Uterus (tissue), 2 donors: ENCODE results near the gene SCN1B.

Experiments
- CTCF ChIP-seq, 4 experiments: fragments of 200-600 bp in 2 of 4; fragments of 450-650 bp in 2 of 4; sonication (generic) in 2 of 4; IDR thresholded peaks; one replicate each; pipeline ENCODE4 v1.5.1; 2016 to 2019; ENCODE audit warnings: antibody characterized with exemption in 4 of 4, mild to moderate bottlenecking in 2 of 4, moderate library complexity in 1 of 4
- POLR2A ChIP-seq, 2 donors: fragments of 450-650 bp; IDR thresholded peaks; one replicate each; pipeline ENCODE4 v1.6.1; 2016; ENCODE audit warnings: antibody characterized with exemption in 2 of 2, mild to moderate bottlenecking in 1 of 2, moderate library complexity in 1 of 2

GRCh38 chr19:35081201-35081600, 50.9 kb downstream of the SCN1B start:
- no peak for TF ChIP-seq CTCF (IDR thresholded peaks at IDR 0.05)
- TF ChIP-seq POLR2A (IDR thresholded peaks at IDR 0.05): no peak
